ENCODE results near the gene SDHC.
"Not testable (repeated sequence)": the region's sequence is repeated elsewhere in the genome, so short reads cannot be mapped to it uniquely, and the experiment has no call there.

SDHC gene

GRCh38 chr1:161307892-161308638 lies 6.1 kb upstream of the SDHC start:
- no peak for DNase-seq
- intact Hi-C loops (cut with DNase I), result loop anchor here (5.0 kb wide), 1 partner anchor 81 kb away; the partner anchor contains the start of gene TOMM40L

- intact Hi-C loops (cut with DNase I), result loop anchor here (5.0 to 10.0 kb wide), 2 partner anchors 55 to 83 kb away; partner anchors contain the start of genes CFAP126 and TOMM40L
- no peak for DNase-seq
These were observed 4.3 kb upstream of the SDHC start, which contains the start of gene MPZ for GRCh38 chr1:161309868-161310267. TSS of gene MPZ (minus strand) at chr1:161309968. CDS start at chr1:161309905, 63 bp downstream.

DNA sequence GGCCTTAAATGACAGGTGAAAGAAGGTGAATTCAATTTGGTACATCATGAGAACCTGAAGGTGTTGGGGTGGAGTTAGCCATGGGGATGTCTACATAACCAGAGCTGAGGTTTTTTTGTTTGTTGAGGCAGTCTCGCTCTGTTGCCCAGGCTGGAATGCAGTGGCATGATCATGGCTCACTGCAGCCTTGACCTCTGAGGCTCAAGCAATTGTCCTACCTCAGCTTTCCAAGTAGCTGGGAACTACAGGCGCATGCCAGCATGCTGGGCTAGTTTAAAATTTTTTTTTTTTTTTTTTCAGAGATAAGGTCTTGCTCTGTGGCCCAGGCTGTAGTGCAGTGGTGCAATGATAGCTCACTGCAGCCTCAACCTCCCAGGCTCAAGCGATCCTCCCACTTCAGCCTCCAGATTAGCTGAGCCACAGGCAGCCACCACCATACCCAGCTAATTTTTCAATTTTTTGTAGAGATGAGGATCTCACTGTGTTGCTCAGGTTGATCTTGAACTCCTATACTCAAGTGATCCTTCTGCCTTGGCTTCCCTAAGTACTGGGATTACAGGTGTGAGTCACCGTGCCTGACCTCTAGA lies 2.5 kb upstream of the SDHC start:
- intact Hi-C loops (cut with DNase I), result loop anchor here (10.0 kb wide), 1 partner anchor 53 kb away; the partner anchor contains the start of gene CFAP126
- DNase-seq, result no peak

- intact Hi-C loops (cut with DNase I), result loop anchor here (10.0 kb wide), 1 partner anchor 51 kb away; the partner anchor contains the start of gene CFAP126
- peak in 7 of 10 donors; percentile 27 to 86 (median 49) for DNase-seq
These were observed 504 bp upstream of the SDHC start for GRCh38 chr1:161313554-161314200.

DNA sequence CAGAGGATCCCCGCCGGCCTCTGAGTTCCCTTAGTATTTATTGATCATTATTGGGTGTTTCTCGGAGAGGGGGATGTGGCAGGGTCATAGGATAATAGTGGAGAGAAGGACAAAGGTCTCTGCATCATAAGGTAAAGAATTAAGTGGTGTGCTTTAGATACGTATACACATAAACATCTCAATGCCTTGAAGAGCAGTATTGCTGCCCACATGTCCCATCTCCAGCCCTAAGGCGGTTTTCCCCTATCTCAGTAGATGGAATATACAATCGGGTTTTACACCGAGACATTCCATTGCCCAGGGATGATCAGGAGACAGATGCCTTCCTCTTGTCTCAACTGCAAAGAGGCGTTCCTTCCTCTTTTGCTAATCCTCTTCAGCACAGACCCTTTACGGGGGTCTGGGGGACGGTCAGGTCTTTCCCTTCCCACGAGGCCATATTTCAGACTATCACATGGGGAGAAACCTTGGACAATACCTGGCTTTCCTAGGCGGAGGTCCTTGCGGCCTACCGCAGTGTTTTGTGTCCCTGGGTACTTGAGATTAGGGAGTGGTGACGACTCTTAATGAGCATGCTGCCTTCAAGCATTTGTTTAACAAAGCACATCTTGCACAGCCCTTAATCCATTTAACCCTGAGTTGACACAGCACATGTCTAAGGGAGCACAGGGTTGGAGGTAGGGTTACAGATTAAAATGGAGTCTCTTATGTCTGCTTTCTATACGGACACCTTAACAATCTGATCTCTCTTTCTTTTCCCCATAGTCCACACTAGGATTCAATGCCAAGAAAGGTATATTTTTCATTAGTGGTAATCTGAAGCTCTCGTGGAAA lies 1.9 kb downstream of the SDHC start:
- not testable (repeated sequence) for DNase-seq
- intact Hi-C loops (cut with DNase I), result loop anchor here (10.0 kb wide), 1 partner anchor 49 kb away; the partner anchor contains the start of gene CFAP126

- DNase-seq, result no peak
- intact Hi-C loops (cut with DNase I), result no loop called here
These were observed 9.8 kb downstream of the SDHC start for GRCh38 chr1:161324020-161324419.

GRCh38 chr1:161330346-161330745 lies 16.2 kb downstream of the SDHC start:
- intact Hi-C loops (cut with DNase I), result no loop called here
- DNase-seq, result no peak

DNA sequence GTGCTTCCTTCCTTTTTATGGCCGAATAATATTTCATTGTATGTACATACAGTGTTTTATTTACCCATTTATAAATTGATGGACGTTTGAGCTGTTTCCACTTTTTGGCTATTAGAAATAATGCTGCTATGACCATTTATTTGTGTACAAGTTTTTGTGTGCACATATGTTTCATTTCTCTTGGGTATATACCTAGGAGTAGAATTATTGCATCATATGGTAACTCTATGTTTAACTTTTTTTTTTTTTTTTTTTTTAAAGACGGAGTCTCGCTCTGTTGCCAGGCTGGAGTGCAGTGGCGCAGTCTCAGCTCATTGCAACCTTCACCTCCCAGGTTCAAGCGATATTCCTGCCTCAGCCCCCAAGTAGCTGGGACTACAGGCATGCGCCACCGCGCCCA lies 19.0 kb downstream of the SDHC start:
- DNase-seq, result no peak
- intact Hi-C loops (cut with DNase I), result no loop called here

GRCh38 chr1:161335796-161336195 lies 21.6 kb downstream of the SDHC start:
- DNase-seq, result no peak
- intact Hi-C loops (cut with DNase I), result no loop called here

GRCh38 chr1:161342177-161342576 lies 28.0 kb downstream of the SDHC start:
- intact Hi-C loops (cut with DNase I), result no loop called here
- no peak for DNase-seq

DNA sequence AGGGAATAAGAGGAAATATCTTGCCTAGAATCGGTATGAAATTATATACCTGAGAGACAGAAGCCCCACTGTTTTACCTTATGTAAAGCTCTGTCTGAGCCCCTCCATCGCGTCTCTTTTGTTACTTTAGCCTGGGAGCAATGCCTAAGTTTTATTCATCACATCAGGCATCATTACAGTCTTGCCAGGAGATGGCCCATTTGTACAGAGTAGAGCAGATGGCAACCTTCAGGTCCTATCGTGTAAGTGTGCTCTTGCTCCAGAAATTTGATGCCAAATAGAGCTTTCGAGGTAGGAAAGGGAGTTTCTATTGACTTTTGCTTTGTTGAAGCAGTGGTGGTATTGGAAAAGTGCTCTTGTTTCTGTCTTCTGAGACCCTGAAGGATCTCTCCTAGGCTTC lies 28.6 kb downstream of the SDHC start:
- intact Hi-C loops (cut with DNase I), result no loop called here
- DNase-seq, result no peak

DNA sequence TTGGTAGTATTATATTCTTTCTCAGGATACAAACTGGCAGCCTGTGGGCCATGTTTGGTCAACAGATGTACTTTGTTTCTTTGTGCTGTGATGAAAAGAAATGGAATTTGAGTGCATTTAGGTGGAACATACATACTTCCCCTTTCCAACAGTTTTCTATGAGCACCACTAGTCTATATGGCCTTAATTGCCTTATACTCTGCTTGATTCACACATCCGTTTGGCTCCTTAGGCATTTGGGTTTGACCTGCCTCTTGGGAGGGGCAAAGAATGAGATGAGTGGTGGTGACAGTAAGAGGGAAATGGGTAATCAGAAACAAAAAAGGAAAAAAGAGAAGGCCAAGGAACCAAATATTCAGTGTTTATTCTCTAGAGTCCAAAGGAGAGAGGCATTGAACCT lies 36.5 kb downstream of the SDHC start:
- DNase-seq, result no peak
- intact Hi-C loops (cut with DNase I), result no loop called here

DNA sequence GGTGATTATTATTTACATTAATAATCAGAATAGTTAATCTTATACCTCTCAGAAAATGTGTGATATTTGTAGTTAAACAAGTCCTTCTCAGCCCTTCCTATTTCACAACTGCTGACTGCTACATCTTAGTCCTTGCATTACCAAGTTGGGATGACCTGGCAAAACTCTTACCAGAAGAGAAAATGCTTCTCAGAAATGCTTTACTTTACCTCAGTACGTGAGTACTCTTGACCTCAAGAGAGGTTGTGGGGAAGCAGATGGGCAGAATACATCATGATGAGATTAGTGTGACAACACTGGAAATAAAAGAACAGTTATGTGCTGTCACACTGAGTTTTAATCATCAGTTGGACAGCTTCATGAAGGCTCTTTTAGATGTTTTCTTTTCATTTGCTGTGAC lies 37.3 kb downstream of the SDHC start:
- DNase-seq, result no peak
- intact Hi-C loops (cut with DNase I), result no loop called here

GRCh38 chr1:161357073-161357472 lies 42.9 kb downstream of the SDHC start:
- no peak for DNase-seq
- intact Hi-C loops (cut with DNase I), result no loop called here

DNA sequence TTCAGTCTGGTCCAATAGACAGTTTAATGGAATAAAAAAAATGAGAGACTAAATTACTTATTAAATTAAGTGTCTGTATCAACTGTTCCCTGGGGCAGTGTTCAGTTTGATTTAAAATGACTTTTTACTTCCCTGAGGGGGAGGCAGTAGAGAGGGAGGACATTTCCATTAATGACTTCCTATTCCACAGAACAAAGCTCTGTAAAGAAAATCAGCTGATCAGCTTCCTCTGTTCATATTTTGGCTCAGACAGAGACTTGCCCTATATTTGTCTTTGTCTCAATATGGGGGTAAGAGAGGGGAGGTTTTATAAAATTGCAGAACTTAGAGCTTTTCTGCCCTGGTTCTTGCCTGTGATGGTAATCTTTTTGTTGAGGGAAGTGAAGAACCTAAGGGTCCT lies 45.1 kb downstream of the SDHC start:
- DNase-seq, result no peak
- intact Hi-C loops (cut with DNase I), result no loop called here

- no peak for DNase-seq
- intact Hi-C loops (cut with DNase I), result loop anchor here (10.0 kb wide), 1 partner anchor 50 kb away; the partner anchor contains the start of gene SDHC
These were observed 50.2 kb downstream of the SDHC start for GRCh38 chr1:161364332-161364731.

DNA sequence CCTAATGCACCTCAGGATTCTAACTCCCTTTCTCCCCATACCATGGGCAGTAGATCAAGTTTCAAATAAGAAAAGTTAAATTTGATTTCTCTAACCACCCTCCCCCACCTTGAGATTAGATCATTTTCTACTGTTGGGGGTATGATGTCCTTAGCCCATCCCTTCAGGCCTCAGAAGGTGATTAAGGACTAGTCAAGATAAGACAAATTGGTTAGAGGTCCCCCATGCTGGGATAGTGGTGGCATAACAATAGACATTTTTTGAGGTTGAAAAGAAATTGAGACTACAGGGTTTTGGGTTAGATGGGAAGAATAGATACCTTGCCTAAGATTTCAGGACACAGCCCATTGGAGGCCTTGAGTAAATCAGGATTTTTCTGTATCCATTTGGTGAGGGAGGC lies 51.0 kb downstream of the SDHC start:
- no peak for DNase-seq
- intact Hi-C loops (cut with DNase I), result loop anchor here (10.0 kb wide), 1 partner anchor 50 kb away; the partner anchor contains the start of gene SDHC

GRCh38 chr1:161367684-161368400 lies 53.7 kb downstream of the SDHC start, which contains the start of gene CFAP126:
TSS of gene CFAP126 (minus strand) at chr1:161367876. CDS start at chr1:161367868, 8 bp downstream.
- intact Hi-C loops (cut with DNase I), result loop anchor here (1.0 to 10.0 kb wide), 2 partner anchors 53 to 141 kb away; partner anchors contain the start of gene SDHC
- DNase-seq, result peak in 6 of 10 donors; percentile 19 to 90 (median 47)

DNA sequence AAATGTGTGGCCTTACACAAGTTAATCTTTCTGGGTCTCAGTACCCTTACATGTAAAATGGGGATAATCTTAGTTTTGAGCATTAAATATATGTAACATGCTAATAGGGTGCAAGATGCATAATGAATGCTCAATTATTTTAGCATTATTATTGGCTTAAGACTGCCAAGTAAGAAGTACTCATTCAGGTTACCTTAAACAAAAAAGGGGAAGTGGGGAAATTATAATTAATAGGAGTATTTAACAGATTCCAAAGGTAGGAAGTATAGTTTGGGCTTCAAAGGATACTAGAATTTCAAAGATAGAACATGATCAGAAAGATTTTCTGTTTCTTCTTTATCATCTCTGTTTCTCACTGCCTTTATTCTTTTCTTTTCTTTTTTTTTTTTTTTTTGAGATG lies 59.3 kb downstream of the SDHC start:
- intact Hi-C loops (cut with DNase I), result no loop called here
- no peak for DNase-seq

Data from posterior cingulate gyrus (tissue), 11 donors.